ENCODE measurements around the gene IGF2.

DNA sequence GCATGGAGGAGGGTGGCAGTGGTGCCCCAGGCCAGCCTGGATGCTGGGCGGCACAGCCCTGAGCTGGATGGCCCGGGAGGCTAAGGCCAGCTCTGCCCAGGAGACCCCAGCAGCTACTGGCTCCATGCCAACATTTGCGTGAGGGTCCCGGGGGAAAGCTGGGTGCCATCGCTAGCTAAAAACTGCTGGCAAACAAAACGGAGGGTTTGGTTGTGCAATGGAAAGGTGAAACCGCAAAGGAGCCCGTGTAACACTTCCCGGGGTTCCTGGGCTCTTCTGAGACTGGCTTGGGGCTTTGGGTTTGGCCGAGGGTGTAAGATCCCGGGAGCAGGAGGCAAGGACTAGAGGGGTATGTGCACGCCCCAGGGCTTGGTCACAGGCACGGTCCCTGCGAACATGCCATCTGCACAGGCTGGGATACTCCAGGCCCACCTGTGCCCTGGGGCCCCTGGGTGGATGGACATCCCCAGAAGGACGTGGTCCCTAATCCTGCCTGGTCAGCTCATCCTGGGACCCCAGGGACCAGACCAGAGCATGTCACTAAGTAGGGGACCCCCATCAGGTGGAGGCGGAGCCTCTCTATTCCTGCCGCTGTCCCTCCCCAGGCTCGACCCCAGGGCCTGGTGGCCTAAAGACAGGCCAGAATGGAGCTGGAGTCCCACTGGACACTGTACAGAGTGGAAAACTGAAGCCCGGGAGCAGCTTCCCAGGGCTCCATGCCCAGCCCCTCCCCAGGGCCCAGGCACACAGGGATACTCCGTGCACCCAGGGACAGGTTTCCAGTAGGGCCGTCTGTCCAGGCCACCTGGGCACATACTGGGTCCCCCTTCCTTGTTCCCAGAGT, 44.6 kb downstream of the IGF2 start:
- TF ChIP-seq EZH2 (IDR thresholded peaks at IDR 0.05; ENCODE audit: low read length, unreplicated experiment), result no peak
- TF ChIP-seq CTCF (conservative IDR thresholded peaks at IDR 0.05; ENCODE audit: low read depth, low read length), result no peak

Data from PC-3 (cell line).